ENCODE measurements around the gene DMBX1. TPM values are rescaled to one million over a fixed set of nuclear protein-coding genes. Genes with fewer than 3 reads are reported as not detected.

DMBX1 gene
- total and polyA plus RNA-seq, 9 of the 15 experiments (the other 6 are each of a cell fraction or from before 2014, with no cell fraction given), result 0.25 to 4.3 (median 1.0) TPM

- TF ChIP-seq ZNF407 (IDR thresholded peaks at IDR 0.05; ENCODE audit: low read depth), result peak; percentile 70; the same call in 1 of the 2 replicates
- peak; percentile 95 for TF ChIP-seq LCOR (CRISPR knock-in tag; IDR thresholded peaks at IDR 0.05)
- no peak for TF ChIP-seq SMAD3 (CRISPR knock-in tag; conservative IDR thresholded peaks at IDR 0.05)
- TF ChIP-seq THRA (IDR thresholded peaks at IDR 0.05), result peak; percentile 97
- TF ChIP-seq TCF7L2 (IDR thresholded peaks at IDR 0.05; ENCODE audit: low read depth, low read length), result no peak
- TF ChIP-seq JUNB (CRISPR knock-in tag; conservative IDR thresholded peaks at IDR 0.05), result no peak
- TF ChIP-seq FOXK2 (conservative IDR thresholded peaks at IDR 0.05 in 1 of 2, IDR thresholded peaks at IDR 0.05 in 1 of 2; ENCODE audit: low read depth in 2 of 2), result peak; percentile 73 to 83; a peak in 3 of 4 replicates
- TF ChIP-seq WHSC1 (IDR thresholded peaks at IDR 0.05; ENCODE audit: low read length), result no peak
- TF ChIP-seq FOXP4 (CRISPR knock-in tag; IDR thresholded peaks at IDR 0.05; ENCODE audit: borderline replicate concordance), result peak; percentile 75
- no peak for TF ChIP-seq PBX2 (CRISPR knock-in tag; IDR thresholded peaks at IDR 0.05; ENCODE audit: low read depth)
- TF ChIP-seq PBX2 (tag; conservative IDR thresholded peaks at IDR 0.05; ENCODE audit: low read depth), result peak; percentile 48; the same call in 1 of the 2 replicates
Observed at GRCh38 chr1:46442317-46443161, 47.1 kb upstream of the DMBX1 start (continued).
